ENCODE results near the gene CHD9NB.

DNA sequence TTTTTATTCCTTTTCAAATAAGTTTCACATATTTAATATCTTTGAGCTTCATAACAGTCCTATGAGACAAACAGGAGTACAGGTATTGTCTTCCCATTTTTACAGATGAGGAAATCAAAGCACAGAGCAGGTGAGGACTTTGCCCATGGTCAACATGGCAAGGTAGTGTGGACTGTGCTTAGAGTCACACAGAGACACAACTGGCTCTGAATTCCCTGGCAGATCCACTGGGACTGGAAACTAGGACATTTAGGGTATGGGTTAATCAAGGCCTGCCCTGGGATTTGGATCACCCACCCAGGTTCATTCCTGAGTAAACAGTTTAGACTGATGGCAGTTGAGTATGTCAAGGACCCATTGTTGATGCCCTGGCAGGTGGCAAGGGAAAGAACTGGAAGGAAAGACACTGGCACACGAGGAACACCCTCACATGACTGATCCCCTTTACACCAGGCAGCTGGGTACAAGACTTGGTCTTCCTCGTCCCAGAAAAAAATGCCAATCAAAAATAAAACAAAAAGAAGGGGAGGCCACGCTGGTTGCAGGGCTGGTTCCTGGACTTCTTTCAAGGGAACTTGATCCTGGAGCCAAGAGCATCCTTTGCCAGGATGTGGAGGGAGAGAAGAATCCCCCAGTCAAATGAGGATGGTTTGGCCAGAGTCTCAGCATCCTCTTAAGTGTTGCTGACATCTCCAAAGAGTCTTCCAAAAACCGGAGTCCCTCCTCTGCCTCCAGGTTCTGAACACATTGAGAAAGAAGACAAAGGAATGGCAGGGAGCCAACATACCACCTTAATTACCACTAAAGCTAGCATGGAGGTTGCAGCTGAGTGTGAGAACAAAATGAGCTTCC, 37.0 kb upstream of the CHD9NB start:
- TF ChIP-seq, protein P1, sequence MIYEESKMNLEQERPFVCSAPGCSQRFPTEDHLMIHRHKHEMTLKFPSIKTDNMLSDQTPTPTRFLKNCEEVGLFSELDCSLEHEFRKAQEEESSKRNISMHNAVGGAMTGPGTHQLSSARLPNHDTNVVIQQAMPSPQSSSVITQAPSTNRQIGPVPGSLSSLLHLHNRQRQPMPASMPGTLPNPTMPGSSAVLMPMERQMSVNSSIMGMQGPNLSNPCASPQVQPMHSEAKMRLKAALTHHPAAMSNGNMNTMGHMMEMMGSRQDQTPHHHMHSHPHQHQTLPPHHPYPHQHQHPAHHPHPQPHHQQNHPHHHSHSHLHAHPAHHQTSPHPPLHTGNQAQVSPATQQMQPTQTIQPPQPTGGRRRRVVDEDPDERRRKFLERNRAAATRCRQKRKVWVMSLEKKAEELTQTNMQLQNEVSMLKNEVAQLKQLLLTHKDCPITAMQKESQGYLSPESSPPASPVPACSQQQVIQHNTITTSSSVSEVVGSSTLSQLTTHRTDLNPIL (CRISPR knock-in tag; IDR thresholded peaks at IDR 0.05; ENCODE audit: low read depth), result no peak
- TF ChIP-seq OSR1 (CRISPR knock-in tag; IDR thresholded peaks at IDR 0.05), result no peak
- TF ChIP-seq POU6F1 (CRISPR knock-in tag; IDR thresholded peaks at IDR 0.05; ENCODE audit: borderline replicate concordance, low read depth), result no peak
- no peak for TF ChIP-seq TCF4 (CRISPR knock-in tag; IDR thresholded peaks at IDR 0.05; ENCODE audit: borderline replicate concordance)
- no peak for TF ChIP-seq ESRRG (CRISPR knock-in tag; IDR thresholded peaks at IDR 0.05)
- no peak for TF ChIP-seq BACH2 (CRISPR knock-in tag; IDR thresholded peaks at IDR 0.05; ENCODE audit: borderline replicate concordance)
- TF ChIP-seq PATZ1 (CRISPR knock-in tag; IDR thresholded peaks at IDR 0.05; ENCODE audit: borderline replicate concordance), result no peak
- no peak for TF ChIP-seq RARB (CRISPR knock-in tag; IDR thresholded peaks at IDR 0.05)
- TF ChIP-seq ZNF565 (CRISPR knock-in tag; conservative IDR thresholded peaks at IDR 0.05; ENCODE audit: low read depth), result no peak
- no peak for TF ChIP-seq ZNF70 (CRISPR knock-in tag; IDR thresholded peaks at IDR 0.05)

Measured in SK-N-SH treated with all-trans-retinoic acid at 6 μM for 48 hours (cell line).